GM19239 (cell line): ENCODE data around the gene LAGE3.

Source experiments
- DNase-seq: peaks from one replicate; pipeline ENCODE4 v3.0.0; 2011; ENCODE audit warnings: low spot score; ENCODE audit not compliant: insufficient read length
- FAIRE-seq: peaks from 2 replicates; lab custom pipeline; 2011; peaks lifted over from hg19 to GRCh38; lab: Jason Lieb, UNC

The LAGE3 gene

GRCh38 chrX:154481911-154482601, 3.0 kb upstream of the LAGE3 start:
- FAIRE-seq (no peak), DNase-seq (no peak)

DNA sequence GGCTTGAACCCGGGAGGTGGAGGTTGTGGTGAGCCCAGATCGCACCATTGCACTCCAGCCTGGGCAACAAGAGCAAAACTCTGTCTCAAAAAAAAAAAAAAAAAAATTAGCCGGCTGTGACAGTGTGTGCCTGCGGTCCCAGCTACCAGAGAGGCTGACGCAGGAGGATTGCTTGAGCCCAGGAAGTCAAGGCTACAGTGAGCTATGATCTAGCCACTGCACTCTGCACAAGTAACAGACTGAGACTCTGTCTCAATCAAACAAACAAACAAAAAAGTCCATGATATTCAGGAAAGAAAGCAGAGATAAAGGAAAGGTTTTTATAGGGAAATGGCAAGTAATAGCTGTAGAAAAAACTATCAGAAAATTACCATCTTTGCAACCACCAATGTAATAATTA, 2.1 kb upstream of the LAGE3 start:
- FAIRE-seq (no peak), DNase-seq (no peak)

GRCh38 chrX:154477891-154478477, 1.1 kb downstream of the LAGE3 start:
- no peak for FAIRE-seq
- DNase-seq, result no peak

DNA sequence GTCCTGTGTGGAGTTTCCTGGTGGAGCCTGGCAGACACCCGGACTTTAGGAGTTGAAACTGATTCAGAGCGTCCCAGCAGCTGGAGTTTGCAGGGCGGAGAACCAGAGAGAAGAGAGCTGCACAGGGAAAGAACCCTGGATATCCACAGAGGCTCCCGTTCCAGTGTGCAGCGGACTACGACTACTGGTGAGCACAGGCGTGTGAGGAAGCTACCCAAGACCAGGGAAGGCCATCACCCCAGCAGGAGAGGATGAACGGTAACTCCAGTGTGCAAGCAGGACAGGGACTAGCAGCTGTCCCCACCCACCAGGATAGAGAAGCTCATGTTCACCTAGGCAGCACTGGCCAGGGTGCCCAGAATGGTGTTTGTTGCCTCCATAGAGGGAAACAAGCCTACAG, 2.3 kb downstream of the LAGE3 start:
- FAIRE-seq, result no peak
- no peak for DNase-seq

- FAIRE-seq (no peak), DNase-seq (no peak)
These were observed 5.4 kb downstream of the LAGE3 start for GRCh38 chrX:154473683-154474082.

- DNase-seq, result no peak
- no peak for FAIRE-seq
These were observed 6.1 kb downstream of the LAGE3 start for GRCh38 chrX:154472685-154473632.

- DNase-seq (no peak), FAIRE-seq (no peak)
These were observed 7.0 kb downstream of the LAGE3 start for GRCh38 chrX:154471839-154472684.

GRCh38 chrX:154470914-154471568, 8.0 kb downstream of the LAGE3 start:
- FAIRE-seq (no peak), DNase-seq (no peak)

DNA sequence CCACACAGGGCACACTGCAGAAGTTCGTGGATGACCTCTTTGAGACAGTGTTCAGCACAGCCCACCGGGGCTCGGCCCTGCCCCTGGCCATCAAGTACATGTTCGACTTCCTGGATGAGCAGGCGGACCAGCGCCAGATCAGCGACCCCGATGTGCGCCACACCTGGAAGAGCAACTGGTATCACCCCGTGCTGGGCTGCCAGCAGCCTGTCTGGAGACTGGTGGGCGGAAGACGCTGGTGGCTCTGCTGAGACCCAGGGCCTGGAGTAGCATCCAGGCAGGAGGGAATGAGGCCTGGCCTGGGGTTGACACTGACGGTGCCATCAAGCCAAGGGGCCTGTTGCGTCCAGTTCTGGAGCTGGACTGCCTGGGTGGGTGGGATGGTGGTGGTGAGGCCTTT, 8.6 kb downstream of the LAGE3 start:
- no peak for DNase-seq
- FAIRE-seq, result no peak

DNA sequence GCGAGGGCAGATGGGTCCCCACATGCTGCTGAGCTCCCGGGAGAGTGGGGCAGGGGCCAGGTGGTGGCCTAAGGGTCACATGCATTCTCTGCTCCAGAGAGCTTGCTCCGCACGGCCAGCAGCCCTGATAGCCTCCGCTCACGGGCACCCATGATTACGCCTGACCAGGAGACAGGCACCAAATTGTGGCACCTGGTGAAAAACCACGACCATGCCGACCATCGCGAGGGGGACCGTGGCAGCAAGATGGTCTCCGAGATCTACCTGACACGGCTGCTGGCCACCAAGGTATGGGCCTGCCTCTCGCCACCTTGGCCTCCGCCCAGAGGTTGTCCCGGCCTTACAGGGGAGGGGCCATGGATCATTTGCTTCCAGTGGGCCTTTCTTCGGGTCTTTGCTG, 9.2 kb downstream of the LAGE3 start:
- no peak for FAIRE-seq
- DNase-seq, result no peak

GRCh38 chrX:154469114-154469513, 10.0 kb downstream of the LAGE3 start:
- DNase-seq, result no peak
- FAIRE-seq, result no peak

DNA sequence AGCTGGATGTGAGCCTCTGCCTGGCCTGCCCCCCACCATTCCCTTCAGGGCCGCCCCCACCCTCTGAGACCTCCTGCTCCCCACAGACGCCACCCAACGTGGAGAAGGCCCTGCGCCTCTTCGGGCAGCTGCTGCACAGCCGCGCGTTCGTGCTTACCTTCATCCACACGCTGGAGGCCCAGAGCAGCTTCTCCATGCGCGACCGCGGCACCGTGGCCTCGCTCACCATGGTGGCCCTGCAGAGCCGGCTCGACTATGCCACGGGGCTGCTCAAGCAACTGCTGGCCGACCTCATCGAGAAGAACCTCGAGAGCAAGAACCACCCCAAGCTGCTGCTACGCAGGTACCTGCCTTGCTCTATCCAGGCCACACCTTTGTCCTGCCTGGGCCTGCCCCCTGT, 10.9 kb downstream of the LAGE3 start:
- FAIRE-seq, result no peak
- DNase-seq, result no peak

GRCh38 chrX:154467556-154467955, 11.5 kb downstream of the LAGE3 start:
- FAIRE-seq (no peak), DNase-seq (no peak)

DNA sequence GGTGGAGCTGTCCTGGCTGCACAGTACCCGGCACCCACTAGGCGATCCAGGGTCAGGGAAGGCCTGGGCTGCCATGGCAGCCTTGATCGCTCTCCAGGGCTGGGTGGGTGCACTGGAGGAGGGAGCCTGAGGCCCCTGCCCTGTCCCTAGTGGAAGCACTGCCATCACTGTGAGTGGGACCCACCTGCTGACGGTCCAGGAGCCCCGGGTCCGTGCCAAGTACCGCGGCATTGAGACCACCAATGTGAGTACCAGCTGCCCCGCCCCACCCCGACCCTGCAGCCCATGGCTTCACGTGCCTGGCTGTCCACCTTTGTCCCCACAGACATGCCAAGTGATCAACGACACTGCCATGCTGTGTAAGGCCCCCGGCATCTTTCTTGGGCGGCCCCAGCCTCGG, 12.2 kb downstream of the LAGE3 start:
- FAIRE-seq, result no peak
- DNase-seq, result no peak

GRCh38 chrX:154466036-154466435, 13.0 kb downstream of the LAGE3 start:
- FAIRE-seq, result no peak
- no peak for DNase-seq

DNA sequence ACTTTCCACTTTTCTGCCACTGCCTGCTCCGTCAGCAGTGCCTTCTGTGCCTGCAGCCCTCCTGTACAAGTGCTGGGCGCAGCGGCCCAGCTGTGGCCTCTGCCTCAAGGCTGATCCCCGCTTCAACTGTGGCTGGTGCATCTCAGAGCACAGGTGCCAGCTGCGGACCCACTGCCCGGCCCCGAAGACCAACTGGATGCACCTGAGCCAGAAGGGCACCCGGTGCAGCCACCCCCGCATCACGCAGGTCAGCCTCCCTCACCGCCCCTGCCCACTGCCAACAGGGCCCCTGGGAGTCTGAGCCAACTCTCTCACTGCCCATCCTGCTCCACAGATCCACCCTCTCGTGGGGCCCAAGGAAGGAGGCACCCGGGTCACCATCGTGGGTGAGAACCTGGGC, 13.5 kb downstream of the LAGE3 start:
- no peak for FAIRE-seq

GRCh38 chrX:154464806-154465365, 14.2 kb downstream of the LAGE3 start:
- DNase-seq, result no peak
- no peak for FAIRE-seq

More for the DNA sequence above, 13.5 kb downstream of the LAGE3 start:
- no peak for DNase-seq

DNA sequence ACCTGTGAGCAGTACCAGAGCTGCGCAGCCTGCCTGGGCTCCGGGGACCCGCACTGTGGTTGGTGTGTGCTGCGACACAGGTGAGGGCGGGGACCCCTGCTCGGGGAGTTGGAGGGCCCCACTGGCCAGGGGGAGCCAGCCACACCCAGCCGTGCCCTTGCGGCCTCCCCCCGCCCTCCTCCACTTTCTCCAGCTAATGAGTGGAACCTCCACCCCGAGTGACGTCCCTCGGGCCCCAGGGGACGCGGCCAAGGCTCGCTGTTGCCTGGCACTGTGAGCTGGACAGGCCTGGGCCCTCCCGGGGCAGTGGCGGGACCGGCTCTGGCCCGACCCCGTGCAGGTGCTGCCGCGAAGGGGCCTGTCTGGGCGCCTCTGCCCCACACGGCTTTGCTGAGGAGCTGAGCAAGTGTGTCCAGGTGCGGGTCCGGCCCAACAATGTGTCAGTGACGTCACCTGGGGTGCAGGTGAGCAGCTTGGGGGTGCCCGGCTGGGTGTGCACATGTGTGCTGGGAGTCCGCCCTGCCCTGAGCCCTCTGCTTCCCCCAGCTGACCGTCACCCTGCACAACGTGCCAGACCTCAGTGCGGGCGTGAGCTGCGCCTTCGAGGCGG, 15.4 kb downstream of the LAGE3 start:
- no peak for FAIRE-seq

DNA sequence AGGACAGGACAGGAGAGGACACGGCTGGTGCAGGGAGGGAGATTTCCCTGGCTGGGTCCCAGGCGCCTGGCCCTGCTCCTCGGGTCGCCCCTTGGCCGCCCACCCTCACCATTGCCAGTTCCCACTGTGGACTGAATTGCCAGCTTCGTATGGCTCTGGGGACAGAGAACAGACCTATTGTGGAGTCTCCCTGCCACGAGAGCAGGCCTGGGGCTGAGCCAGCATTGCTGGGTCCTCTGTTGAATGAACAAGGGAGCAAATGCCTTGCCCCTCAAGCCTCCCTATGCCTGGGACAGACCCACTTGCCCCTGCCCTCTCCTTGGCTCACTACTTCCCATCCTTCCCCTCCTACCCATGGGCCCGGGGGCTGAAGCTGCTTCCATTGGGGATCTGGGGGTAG, 16.7 kb downstream of the LAGE3 start:
- DNase-seq, result no peak
- FAIRE-seq, result no peak

More for the DNA sequence above, 15.4 kb downstream of the LAGE3 start:
- DNase-seq, result no peak
